GM12872 (cell line): ENCODE results near the gene LHPP.

Experiments used
- TF ChIP-seq, protein P1 (sequence below): IDR thresholded peaks from 3 replicates; pipeline ENCODE4 v1.5.1; 2011; ENCODE audit warnings: low read depth, mild to moderate bottlenecking, low read length, moderate library complexity; ENCODE audit not compliant: insufficient read depth

LHPP gene

GRCh38 chr10:124505279-124505678 is 43.7 kb downstream of the LHPP start:
- TF ChIP-seq, protein P1, sequence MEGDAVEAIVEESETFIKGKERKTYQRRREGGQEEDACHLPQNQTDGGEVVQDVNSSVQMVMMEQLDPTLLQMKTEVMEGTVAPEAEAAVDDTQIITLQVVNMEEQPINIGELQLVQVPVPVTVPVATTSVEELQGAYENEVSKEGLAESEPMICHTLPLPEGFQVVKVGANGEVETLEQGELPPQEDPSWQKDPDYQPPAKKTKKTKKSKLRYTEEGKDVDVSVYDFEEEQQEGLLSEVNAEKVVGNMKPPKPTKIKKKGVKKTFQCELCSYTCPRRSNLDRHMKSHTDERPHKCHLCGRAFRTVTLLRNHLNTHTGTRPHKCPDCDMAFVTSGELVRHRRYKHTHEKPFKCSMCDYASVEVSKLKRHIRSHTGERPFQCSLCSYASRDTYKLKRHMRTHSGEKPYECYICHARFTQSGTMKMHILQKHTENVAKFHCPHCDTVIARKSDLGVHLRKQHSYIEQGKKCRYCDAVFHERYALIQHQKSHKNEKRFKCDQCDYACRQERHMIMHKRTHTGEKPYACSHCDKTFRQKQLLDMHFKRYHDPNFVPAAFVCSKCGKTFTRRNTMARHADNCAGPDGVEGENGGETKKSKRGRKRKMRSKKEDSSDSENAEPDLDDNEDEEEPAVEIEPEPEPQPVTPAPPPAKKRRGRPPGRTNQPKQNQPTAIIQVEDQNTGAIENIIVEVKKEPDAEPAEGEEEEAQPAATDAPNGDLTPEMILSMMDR: no peak

GRCh38 chr10:124508070-124508667 is 46.5 kb downstream of the LHPP start:
- TF ChIP-seq, protein P1: no peak

DNA sequence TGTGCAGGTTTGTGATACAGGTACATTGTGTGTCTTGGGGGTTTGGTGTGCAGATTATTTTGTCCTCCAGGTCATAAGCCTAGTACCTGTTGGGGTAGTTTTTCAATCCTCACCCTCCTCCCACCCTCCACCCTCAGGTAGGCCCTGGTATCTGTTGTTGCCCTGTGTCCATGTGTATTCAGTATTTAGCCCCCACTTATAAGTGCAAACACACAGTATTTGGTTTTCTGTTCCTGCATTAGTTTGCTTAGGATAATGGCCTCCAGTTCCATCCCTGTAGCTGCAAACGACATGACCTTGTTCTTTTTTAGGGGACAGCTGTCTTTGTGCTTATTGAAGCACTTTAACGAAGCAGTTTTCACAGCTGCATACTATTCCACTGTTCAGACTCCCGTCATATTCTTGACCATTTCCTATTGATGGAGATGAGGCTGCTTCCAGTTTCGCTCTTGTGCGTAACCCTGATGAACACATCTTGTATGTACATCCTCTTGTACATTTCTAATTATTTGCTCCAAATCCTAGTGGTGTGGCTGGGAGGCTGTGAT is 47.4 kb downstream of the LHPP start:
- TF ChIP-seq, protein P1: no peak

- TF ChIP-seq, protein P1: no peak
Measured at GRCh38 chr10:124509880-124510632, 48.4 kb downstream of the LHPP start.

- TF ChIP-seq, protein P1: no peak
Measured at GRCh38 chr10:124510759-124511158, 49.1 kb downstream of the LHPP start.

GRCh38 chr10:124511205-124512039 is 49.8 kb downstream of the LHPP start:
- TF ChIP-seq, protein P1: no peak

GRCh38 chr10:124512040-124512428 is 50.4 kb downstream of the LHPP start:
- TF ChIP-seq, protein P1: no peak
